DMS114 treated with DMSO at 0.1 percent for 48 hours (cell line): ENCODE data around the gene DSE.
A peak's percentile ranks its signal among the peaks of the same experiment; 100 is the strongest.
"Not testable (repeated sequence)": the region's sequence is repeated elsewhere in the genome, so short reads cannot be mapped to it uniquely, and the experiment has no call there.

ENCODE experiments used
- DNase-seq: peaks from one replicate; lab custom pipeline; 2025; ENCODE audit not compliant: unreplicated experiment; lab: John Stamatoyannopoulos, UW

Gene DSE

DNA sequence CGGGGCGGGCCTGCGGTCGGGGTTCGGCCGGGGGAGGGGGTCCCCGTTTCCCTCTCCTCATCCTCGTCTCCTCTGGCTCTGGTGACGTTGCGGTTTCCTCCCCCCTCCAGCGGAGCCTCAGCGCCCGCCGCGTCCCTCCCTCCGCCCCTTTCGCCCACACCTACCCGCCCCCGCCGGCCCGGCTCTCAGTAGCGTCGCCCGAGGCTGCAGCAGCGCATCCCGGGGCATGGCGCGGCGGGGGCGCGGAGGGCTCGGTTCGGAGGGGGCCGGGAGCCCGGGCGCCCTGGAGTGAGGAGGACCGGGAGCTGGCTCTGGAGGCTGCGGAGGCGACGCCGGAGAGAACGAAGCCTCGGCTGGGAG lies at the start of gene DSE:
Gene DSE, plus strand, starts transcription at position 188 of the 360 bp plus-strand sequence. CDS start 28,304 bp downstream, outside the sequence.
- peak; percentile 76 for DNase-seq

DNA sequence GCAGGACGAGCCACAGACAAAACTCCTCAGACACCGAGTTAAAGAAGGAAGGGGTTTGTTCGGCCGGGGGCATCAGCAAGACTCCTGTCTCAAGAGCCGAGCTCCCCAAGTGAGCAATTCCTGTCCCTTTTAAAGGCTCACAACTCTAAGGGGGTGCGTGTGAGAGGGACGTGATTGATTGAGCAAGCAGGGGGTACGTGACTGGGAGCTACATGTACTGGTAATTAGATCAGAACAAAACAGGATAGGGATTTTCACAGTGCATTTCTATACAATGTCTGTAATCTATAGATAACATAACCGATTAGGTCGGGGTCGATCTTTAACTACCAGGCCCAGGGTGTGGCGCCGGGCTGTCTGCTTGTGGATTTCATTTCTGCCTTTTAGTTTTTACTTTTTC lies 48.8 kb upstream of the DSE start:
- DNase-seq, result not testable (repeated sequence)

DNA sequence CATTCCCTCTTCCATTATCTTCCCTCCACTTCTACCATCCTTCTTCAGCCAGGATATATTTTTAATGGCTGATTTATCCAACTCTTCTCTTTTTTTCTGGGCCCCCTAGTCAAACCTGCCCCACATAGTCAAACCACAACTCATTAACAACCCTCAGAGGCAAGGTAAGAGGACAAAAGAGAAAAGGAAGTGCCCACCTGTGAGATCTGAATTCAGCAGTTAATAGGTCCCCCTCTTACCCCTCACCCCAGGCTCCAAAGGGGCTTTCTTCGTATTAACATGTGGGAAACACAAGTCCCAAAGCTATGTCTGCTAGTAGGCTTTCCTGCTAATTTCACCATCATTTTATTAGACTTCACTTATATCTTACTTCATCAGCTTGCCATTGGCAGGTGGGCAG lies 46.9 kb upstream of the DSE start:
- no peak for DNase-seq

DNA sequence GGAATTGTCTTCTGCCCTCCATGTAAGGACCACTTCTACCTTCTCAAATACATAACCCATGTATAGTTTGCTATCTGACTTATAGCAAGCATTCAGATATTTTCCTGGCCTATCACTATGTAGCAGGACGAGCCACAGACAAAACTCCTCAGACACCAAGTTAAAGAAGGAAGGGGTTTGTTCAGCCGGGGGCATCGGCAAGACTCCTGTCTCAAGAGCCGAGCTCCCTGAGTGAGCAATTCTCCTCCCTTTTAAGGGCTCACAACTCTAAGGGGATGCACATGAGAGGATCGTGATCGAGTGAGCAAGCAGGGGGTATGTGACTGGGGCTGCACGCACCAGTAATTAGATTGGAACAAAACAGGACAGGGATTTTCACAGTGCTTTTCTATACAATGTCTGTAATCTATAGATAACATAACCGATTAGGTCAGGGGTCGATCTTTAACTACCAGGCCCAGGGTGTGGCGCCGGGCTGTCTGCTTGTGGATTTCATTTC lies 45.1 kb upstream of the DSE start:
- not testable (repeated sequence) for DNase-seq

DNA sequence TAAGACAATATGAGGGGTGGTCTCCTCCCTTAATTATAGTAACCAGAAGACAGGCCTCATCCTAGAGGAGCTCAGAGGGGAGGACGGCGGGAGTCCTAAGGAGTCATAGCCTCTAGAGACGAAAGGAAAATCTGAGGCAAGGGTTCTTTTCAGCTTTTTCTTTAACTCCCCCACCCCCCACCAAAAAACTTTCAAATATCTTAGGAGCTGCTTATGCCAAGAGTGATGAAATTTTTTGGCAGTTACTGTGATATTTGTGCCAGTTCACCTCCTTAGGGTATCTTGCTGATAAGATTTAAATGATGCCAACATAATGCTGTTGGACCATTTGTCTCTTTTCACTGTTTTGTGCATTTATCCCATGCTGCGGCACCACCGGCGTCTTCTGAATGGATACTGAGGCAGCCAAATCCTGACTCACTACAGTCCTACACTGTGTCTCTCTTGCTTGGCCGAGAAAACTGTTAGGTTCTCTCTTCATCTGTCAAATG lies 44.5 kb upstream of the DSE start:
- DNase-seq, result no peak

DNA sequence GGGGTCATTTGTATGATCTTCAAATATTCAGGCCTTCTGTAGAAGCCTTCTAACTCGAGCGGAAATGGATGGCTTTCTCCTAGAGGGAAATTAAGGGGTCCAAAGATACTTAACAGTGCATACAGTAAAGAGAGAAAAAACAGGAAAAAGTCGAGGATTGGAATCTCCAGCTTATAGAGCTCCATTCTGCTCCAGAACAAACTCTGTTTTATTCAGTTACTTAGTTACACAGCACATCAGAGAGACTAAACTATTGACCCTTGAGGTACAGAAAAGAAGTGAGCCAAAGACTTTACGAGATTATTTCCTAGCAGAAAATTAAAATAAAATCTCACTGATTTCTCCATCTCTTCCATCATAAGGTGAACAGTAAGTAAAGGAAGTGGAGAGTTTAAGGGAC lies 43.8 kb upstream of the DSE start:
- no peak for DNase-seq

DNA sequence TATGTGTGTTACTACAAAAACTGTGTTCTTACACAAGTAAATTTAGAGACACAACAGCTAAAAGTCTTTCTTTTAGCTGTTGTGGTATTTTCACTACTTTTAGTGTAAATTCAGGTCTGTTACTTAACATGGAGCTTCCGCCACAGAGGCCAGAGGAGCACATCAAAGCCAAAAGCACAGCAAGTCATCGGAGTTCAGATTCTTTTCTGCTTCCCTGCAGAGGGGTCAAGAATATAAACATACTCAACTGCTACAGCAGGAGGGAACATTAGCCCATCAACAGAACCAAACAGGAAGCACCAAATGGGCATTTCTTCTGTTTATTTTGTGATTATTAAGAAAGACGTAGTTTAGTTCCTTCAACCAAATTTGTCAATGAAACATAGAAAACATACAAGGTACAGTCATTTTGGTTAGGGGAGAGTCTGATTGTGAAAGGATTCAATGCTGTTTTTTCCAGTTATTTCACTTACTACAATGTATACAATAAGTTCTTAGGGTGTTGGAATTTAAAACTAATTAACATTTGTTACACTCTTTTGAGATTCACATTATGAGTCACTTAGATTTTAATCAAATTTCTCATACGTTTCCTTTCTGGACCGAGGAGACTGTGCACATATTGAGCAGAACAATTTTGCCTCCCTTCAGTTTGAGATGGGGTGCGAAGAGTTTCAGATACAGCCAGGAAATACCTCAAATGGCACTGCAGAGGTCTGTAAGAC lies 42.8 kb upstream of the DSE start:
- no peak for DNase-seq

DNA sequence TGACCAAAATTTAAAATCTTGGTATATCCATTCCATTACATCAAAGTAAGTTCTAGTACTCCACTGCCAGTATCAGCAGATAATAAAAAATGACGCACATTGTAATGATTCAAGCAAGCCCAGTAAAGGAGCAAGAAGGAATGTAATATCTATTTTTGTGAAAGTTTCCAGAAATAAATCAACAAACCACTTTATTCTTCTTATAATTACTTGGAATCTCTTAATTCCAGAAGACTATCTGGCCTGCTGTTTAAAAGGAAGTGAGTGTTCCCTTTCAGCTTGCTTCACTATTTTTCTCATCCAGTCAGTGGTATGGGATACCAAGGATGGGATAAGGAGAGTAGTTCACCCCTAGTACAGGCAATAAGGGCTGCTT lies 42.2 kb upstream of the DSE start:
- no peak for DNase-seq

DNA sequence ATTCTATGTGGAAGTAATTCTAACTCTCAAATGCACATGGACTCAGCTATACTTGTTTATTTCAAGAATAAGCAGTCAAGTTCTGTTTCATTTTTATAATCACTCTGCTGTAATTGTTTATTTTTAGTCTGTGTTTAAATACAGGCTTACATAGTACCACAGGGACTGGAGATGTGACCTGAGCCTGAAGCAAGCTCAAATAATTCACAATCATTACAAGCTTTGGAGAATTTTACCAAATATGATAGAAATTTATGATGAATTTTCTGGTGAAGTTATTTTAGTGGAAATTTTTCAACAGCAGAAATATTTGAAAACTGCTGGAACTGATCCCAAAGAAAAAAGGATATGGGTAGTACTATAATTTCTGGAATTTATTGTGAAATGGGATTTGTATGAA lies 41.6 kb upstream of the DSE start:
- DNase-seq, result no peak

DNA sequence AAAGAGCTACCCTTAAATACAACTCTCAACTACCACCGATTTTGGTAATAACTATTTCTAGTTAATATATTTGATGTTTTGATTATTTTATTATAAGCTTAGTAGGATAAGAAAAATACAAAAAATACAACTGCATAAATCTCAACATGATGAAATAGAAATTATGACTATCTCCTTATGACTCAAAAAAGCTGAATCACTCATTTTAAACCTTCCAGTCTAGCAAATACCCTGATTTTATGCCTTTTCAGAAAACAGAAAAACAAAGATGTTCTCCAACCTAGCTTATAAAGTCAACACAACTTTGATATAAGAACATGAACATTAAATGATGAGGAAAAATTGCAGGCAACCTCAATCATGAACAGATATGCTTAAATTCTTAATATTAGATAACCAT lies 40.2 kb upstream of the DSE start:
- no peak for DNase-seq

DNA sequence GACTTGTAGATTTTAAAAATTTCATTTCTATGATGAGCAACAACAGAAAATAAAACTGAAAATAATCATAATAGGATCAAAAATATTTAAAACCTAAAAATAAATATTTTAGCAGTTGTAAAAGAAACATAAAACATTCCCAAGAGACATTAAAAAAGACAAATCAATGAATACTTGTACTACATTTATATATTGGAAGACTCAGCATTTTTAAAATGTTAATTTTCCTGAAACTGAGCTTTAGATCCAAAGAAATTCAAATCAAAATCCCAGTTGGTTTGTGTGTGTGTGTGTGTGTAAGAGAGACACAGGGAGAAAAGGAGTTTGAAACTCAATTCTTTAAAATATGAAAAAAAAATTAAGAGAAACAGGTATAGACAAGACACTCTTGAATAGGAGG lies 38.7 kb upstream of the DSE start:
- DNase-seq, result no peak

DNA sequence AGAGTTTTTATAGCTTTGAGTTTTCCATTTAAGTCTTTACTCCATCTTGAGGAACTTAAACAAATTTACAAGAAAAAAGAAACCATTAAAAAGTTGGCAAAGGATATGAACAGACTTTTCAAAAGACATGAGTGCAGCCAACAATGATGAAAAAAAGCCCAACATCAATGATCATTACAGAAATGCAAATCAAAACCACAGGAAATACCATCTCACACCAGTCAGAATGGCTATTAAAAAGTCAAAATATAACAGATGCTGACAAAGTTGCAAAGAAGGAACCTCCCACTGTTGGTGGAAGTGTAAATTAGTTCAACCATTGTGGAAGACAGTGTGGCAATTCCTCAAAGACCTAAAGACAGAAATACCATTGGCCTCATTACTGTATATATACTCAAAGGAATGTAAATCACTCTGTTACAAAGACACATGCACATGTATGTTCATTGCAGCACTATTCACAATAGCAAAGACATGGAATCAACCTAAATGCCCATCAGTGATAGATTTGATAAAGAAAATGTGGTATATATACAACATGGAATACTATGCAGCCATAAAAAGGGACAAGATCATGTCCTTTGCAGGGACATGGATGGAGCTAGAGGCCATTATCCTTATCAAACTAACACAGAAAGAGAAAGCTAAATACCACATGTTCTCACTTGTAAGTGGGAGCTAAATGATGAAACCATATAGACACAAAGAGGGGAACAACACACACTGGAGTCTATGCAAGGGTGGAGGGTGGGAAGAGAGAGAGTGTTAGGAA lies 35.9 kb upstream of the DSE start:
- DNase-seq, result not testable (repeated sequence)

DNA sequence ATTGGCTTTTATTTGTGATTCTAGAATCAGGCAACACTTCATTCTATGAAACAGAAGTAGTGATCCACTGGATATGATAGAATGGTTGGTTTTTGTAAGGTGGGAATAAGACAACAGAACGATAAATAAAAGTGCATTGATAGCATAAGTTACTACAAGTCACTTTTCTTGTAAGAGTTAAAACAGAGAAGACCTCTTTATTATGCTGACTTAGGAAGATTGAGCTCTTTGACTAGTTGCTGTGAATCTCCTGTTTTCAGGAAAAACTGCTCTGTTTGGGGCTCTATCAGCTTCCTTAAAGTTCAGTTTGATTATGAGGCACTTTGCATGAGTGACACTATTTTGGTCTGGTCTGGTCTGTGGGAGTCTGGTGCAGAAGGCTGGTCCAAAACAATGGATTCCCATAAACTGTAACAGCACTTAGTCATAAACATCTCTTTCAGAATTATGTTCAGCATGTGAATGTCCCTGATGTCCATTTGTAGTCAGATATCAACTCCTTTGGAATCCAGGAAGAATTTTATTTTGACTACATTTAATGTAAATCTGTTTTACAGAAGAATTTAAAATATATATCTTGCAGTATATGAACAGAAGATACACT lies 35.0 kb upstream of the DSE start:
- DNase-seq, result no peak

DNA sequence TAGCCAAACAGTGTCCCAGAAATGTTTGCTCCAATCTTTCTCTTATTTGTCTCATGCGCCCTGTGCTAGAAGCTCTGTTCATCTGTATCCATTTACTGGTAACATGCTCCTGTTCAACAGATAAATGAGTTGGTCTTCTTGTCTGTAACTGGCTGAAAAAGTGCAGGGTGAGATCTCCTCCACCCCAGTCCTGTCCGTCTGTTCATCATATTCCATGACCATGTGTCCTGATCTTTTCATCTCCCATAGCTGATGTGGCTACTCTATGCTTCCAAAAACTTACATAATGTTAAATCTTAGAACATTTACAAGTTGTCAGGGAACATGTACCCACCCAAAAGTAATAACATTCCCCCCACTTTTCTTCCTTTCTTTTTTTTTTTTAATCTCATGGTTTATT lies 31.8 kb upstream of the DSE start:
- no peak for DNase-seq

DNA sequence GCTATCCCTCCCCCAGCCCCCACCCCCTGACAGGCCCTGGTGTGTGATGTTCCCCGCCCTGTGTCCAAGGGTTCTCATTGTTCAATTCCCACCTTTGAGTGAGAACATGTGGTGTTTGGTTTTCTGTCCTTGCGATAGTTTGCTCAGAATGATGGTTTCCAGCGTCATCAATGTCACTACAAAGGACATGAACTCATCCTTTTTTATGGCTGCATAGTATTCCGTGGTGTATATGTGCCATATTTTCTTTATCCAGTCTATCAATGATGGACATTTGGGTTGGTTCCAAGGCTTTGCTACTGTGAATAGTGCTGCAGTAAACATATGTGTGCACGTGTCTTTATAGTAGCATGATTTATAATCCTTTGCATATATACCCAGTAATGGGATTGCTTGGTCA lies 30.1 kb upstream of the DSE start:
- DNase-seq, result not testable (repeated sequence)

DNA sequence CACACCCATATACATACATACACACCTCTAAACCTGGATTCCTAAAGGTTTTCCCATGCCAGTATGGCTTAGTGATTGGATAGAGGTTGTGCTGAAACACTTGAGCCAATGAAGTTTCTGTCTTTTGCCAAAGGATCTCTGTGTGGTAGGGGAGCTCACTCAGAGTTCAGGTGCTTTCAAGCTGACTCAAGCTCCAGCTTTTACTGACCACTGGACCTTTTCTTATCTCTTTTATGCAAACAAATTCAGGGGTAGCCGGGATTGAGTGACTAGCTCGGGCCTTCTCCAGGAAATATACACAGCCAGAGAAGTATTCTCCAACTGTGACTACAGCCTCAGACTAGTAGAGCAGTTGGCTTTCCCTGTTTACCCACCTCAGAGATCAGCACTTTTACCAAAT lies 21.5 kb upstream of the DSE start:
- no peak for DNase-seq

DNA sequence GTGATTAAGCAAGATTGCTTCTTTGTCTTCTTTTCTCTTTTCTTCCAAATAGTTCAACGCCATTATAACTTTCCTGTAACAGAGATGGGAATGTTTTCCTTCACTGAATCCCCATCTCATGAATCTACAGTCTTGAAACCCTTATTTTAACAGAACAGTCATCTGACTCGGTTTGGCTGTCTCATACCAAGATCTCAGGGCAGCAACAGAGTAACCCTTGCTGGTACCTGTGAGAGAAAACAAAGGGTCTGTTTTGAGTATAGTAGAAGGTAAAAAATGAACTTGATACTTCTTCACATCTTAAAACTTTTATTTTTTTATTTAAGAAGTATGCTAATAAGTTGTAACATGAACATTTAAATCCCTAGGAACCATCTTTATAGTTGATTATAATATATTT lies 19.6 kb upstream of the DSE start:
- DNase-seq, result no peak

DNA sequence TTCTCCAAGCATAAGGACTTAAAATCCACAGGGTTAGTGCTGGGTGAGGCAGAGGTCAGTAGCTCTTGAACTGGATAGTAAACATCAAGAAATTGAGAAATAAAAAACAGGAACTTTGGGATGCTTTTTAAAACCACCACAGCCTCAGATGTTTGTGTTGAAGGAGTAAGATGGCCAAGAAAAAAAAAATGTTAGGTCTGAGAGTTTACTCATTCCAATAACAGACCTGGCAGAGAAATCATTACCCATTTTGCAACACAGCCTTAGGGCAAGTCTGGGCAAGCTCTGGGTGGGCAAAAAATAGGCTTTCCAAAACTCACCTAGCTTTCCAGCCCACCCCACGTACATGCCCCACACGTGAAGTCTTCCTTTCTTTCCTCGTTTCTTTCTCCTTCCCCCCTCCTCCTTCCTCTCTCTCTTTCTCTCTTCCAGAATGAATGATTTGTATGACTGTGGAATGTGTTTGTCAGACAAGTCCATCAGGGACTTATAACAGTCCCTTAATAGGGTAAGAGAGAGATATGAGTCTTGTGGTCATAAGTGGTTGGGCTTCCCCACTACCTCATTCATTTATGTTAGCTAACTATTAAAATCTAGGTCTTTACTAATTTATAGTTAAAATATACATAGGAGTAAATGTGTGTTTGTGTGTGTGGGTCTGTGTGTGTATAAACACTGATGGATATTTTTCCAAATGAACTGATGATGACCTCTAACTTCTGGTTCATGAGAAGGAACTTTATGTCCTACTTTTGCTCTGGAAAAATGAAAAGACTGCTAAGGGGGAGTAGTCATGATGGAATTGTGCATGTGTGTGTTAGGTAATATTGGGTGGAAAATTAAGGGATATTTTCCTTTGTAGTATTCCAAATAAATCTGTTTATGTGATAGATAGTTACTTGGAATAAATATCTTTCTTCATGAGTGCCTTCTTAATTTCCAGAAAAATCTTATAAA lies 18.0 kb upstream of the DSE start:
- DNase-seq, result no peak

DNA sequence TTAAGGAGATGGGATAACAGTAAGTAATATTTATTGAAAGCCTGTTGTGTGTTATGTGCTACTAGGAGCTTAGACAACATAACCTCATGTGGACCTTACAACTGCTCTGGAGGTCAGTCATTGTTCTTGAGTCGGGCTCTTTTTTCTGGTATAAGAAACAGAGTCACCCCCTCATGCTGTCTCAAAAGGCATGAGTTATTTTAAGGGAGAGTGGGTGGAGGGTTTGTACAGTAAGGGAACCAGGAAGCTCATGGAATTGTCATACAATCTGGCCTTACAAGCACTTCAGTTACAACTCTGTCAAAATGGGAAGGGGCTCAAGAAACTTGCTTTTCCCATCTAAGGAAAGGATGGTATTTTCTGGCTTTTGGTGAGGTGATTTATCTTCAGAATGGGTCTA lies 16.5 kb upstream of the DSE start:
- DNase-seq, result no peak

DNA sequence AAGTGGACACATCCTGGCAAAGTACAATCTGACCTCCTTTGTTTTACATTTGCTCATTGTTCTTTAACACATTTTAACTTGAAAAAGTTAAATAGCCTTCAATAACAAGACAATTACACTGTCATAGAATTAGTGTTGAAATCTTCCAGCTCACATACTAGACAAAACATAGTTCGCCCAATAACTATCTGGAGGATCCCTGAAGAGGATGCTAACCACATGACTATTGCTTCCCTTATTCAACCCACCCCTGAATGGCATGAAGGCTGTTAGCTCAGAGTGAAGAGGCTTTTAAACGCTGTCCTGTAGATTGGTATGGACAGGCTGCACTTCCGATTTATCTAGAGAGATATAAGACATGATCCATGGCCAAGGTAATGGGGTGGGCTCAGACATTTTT lies 15.0 kb upstream of the DSE start:
- DNase-seq, result no peak

DNA sequence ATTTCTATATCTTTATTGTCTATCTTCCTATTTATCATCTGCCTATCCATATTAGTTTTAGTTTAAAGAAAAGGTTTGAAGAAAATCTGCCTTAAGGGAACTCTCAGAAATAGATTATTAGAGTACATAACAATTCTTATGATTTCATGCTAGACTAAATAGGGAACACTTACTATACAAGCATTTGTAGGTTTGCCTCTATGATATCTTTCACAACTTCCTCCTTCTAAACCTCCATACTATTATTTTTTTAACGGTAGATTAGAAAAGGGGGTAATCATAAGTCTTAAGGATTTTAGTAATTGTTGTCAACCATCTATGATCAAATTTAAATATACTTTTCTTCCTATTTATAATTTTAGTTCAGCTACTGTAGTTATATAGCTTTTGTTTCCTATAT lies 11.6 kb upstream of the DSE start:
- DNase-seq, result no peak
